ENCODE data around the gene IL16. TPM values are rescaled to one million over a fixed set of nuclear protein-coding genes. Genes with fewer than 3 reads are reported as not detected.
"Not testable (repeated sequence)": the region's sequence is repeated elsewhere in the genome, so short reads cannot be mapped to it uniquely, and the experiment has no call there.

IL16 gene
- total and polyA plus RNA-seq, 2 experiments from 2014 or later: 0.32 to 0.53 TPM

DNA sequence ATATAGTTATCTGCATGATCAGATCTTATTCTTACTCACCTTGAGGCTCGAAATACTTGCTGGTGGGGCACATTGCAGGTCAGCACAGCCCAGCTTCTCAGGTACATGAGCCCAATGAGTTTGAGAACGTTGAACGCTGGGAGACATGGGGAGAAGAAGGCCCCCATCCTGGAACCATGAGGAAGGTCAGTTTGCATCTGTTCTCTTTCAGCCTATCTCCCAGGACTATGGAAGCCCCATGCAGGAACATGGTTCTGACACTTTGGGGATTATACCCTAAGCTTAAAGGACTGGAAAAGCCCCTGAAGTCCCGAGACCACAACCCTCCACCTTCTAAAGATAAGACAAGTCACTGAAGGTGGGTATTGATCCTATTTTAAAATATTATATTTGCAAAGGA, 144.7 kb downstream of the IL16 start:
- 87 to 89% methylated on average over 4 of the region's 4 CpGs for WGBS, 2 experiments (ENCODE audit: low coverage in 1 of 2, low lambda C conversion rate in 2 of 2, missing lambda C conversion rate in 2 of 2)
- Histone ChIP-seq H3K27ac (no peak overlapping the region), H3K4me2 (ENCODE audit: unreplicated experiment) (no peak overlapping the region), H3K4me3 (no peak overlapping the region), H2AFZ (no peak overlapping the region), H4K20me1 (ENCODE audit: insufficient read depth) (no peaks in the 10 kb centered on the region), H3K79me2 (ENCODE audit: insufficient read depth) (no peaks in the 10 kb centered on the region), H3K27me3 (replicated peaks; ENCODE audit: insufficient read depth) (no peaks in the 10 kb centered on the region), H3F3A (ENCODE audit: insufficient read depth) (peaks cover 27% of the 10 kb centered on the region), H3K4me1 (ENCODE audit: insufficient read depth) (peaks cover 21% of the 10 kb centered on the region), H3K9ac (no peak overlapping the region), H3K36me3 (ENCODE audit: low read depth) (no peaks in the 10 kb centered on the region), H3K9me3 (ENCODE audit: low read depth) (no peaks in the 10 kb centered on the region), H3K9me2 (ENCODE audit: insufficient read depth) (no peaks in the 10 kb centered on the region)
- TF ChIP-seq EZH2phosphoT487 (IDR thresholded peaks at IDR 0.05; ENCODE audit: insufficient read depth, low read depth): no peak
- TF ChIP-seq EZH2 (IDR thresholded peaks at IDR 0.05; ENCODE audit: insufficient read depth, poor library complexity, severe bottlenecking): no peak
- no peak for DNase-seq
- in situ Hi-C loops (cut with MboI): no loop called here

DNA sequence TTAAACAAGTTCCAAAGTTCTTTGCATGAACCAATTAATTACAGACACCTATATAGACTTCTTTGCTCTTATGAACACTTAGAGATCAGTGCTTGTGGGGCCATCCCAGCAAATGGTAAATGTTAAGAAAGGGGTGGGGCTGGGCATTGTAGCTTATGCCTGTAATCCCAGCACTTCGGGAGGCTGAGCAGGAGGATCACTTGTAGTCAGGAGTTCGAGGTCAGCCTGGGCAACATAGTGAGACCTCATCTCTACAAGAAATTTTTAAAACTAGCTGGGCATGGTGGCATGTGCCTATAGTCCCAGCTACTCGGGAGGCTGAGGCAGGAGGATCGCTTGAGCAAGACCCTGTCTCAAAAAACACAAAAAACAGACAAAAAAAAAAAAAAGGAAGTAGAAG, 146.7 kb downstream of the IL16 start:
- peaks cover 13% of the 10 kb centered on the region for H3K4me1 ChIP-seq (ENCODE audit: insufficient read depth)
- H3K27ac ChIP-seq: no peak overlapping the region
- no peaks in the 10 kb centered on the region for H3K9me3 ChIP-seq (ENCODE audit: low read depth)
- no peak for TF ChIP-seq EZH2phosphoT487 (IDR thresholded peaks at IDR 0.05; ENCODE audit: insufficient read depth, low read depth)
- TF ChIP-seq EZH2 (IDR thresholded peaks at IDR 0.05; ENCODE audit: insufficient read depth, poor library complexity, severe bottlenecking): no peak
- peaks cover 9% of the 10 kb centered on the region; the same call in 1 of the 2 replicates for H3F3A ChIP-seq (ENCODE audit: insufficient read depth)
- no peaks in the 10 kb centered on the region for H3K27me3 ChIP-seq (replicated peaks; ENCODE audit: insufficient read depth)
- in situ Hi-C loops (cut with MboI): no loop called here
- no peak overlapping the region for H3K4me3 ChIP-seq
- no peak overlapping the region for H3K4me2 ChIP-seq (ENCODE audit: unreplicated experiment)
- no peaks in the 10 kb centered on the region for H4K20me1 ChIP-seq (ENCODE audit: insufficient read depth)
- WGBS, 2 experiments (ENCODE audit: low coverage in 1 of 2, low lambda C conversion rate in 2 of 2, missing lambda C conversion rate in 2 of 2): 71 to 79% methylated on average over 4 of the region's 4 CpGs
- DNase-seq: no peak
- no peaks in the 10 kb centered on the region for H3K9me2 ChIP-seq (ENCODE audit: insufficient read depth)
- no peaks in the 10 kb centered on the region for H3K36me3 ChIP-seq (ENCODE audit: low read depth)
- no peaks in the 10 kb centered on the region for H3K79me2 ChIP-seq (ENCODE audit: insufficient read depth)
- no peak overlapping the region for H2AFZ ChIP-seq
- no peak overlapping the region for H3K9ac ChIP-seq

DNA sequence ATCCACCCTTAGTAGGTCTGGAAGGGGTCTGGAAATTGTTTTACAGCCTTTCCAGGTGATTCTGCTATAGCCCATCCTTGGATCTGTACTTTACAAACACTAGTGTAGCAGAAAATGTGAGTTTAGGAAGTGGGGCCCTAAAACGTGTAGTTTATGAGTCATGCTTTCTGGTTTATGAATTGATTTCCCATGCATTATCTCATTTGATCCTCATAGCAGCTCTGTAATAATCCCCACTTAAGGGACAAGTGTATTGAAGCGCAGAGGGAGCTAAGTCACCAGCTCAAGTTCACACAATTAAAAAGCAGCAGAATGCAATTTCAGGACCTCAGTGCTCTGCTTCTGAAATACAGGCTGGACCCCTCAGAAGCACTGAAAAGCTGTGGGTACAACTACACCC, 149.9 kb downstream of the IL16 start:
- H3K4me1 ChIP-seq (ENCODE audit: insufficient read depth): no peaks in the 10 kb centered on the region
- no peaks in the 10 kb centered on the region for H3K27me3 ChIP-seq (replicated peaks; ENCODE audit: insufficient read depth)
- no peaks in the 10 kb centered on the region for H3K9me2 ChIP-seq (ENCODE audit: insufficient read depth)
- H3K27ac ChIP-seq: no peak overlapping the region
- H3F3A ChIP-seq (ENCODE audit: insufficient read depth): no peaks in the 10 kb centered on the region
- no peaks in the 10 kb centered on the region for H4K20me1 ChIP-seq (ENCODE audit: insufficient read depth)
- WGBS, 2 experiments (ENCODE audit: low coverage in 1 of 2, low lambda C conversion rate in 2 of 2, missing lambda C conversion rate in 2 of 2): 61 to 68% methylated on average over 2 of the region's 2 CpGs
- TF ChIP-seq EZH2 (IDR thresholded peaks at IDR 0.05; ENCODE audit: insufficient read depth, poor library complexity, severe bottlenecking): no peak
- no peak for TF ChIP-seq EZH2phosphoT487 (IDR thresholded peaks at IDR 0.05; ENCODE audit: insufficient read depth, low read depth)
- no peak overlapping the region for H2AFZ ChIP-seq
- in situ Hi-C loops (cut with MboI): no loop called here
- H3K79me2 ChIP-seq (ENCODE audit: insufficient read depth): no peaks in the 10 kb centered on the region
- no peak overlapping the region for H3K4me3 ChIP-seq
- DNase-seq: no peak
- H3K9me3 ChIP-seq (ENCODE audit: low read depth): no peaks in the 10 kb centered on the region
- H3K9ac ChIP-seq: no peak overlapping the region
- H3K4me2 ChIP-seq (ENCODE audit: unreplicated experiment): no peak overlapping the region
- H3K36me3 ChIP-seq (ENCODE audit: low read depth): no peaks in the 10 kb centered on the region

DNA sequence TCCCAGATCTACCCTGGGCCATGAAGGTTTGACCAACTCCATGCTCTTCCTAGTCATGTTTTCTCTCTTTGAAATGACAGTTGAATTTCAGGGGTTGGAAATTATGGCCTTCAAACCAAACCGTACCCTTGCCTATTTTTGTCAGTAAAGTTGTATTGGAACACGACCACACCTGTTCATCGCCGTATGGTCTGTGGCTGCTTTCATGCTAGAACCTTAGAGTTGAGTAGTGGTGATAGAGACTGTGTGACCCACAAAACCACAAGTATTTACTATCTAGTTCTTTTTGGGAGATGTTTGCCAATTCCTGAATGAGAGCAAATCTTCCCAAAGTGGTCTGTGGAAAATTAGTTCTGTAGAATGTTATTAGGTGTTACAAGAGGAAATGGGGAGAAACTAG, 151.2 kb downstream of the IL16 start:
- DNase-seq: no peak
- H3F3A ChIP-seq (ENCODE audit: insufficient read depth): no peaks in the 10 kb centered on the region

DNA sequence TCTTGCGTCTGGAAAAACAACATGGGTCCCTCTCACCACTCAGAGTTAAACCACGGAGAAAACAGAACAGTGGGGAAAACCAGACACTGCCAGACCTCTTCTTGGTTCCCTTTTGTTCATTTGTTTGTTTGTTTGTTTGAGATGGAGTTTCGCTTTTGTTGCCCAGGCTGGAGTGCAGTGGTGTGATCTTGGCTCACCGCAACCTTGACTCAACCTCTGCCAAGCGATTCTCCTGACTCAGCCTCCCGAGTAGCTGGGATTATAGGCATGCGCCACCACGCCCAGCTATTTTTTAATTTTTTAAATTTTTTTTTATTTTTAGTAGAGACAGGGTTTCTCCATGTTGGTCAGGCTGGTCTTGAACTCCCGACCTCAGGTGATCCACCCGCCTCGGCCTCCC, 152.0 kb downstream of the IL16 start:
- H3K9me2 ChIP-seq (ENCODE audit: insufficient read depth); H3K4me1 ChIP-seq (ENCODE audit: insufficient read depth); H3K27ac ChIP-seq; H3K36me3 ChIP-seq (ENCODE audit: low read depth); in situ Hi-C loops (cut with MboI); H2AFZ ChIP-seq; H3K9me3 ChIP-seq (ENCODE audit: low read depth); H3K27me3 ChIP-seq (replicated peaks; ENCODE audit: insufficient read depth); H3K79me2 ChIP-seq (ENCODE audit: insufficient read depth); H3K4me2 ChIP-seq (ENCODE audit: unreplicated experiment); H4K20me1 ChIP-seq (ENCODE audit: insufficient read depth); DNase-seq; H3K9ac ChIP-seq; H3F3A ChIP-seq (ENCODE audit: insufficient read depth); H3K4me3 ChIP-seq: not testable (repeated sequence)
- 85 to 88% methylated on average over 8 to 11 of the region's 11 CpGs for WGBS, 2 experiments (ENCODE audit: low coverage in 1 of 2, low lambda C conversion rate in 2 of 2, missing lambda C conversion rate in 2 of 2)

More for the DNA sequence above, 151.2 kb downstream of the IL16 start:
- Histone ChIP-seq H3K9ac (no peak overlapping the region), H3K9me3 (ENCODE audit: low read depth) (no peaks in the 10 kb centered on the region), H3K4me3 (no peak overlapping the region), H3K4me2 (ENCODE audit: unreplicated experiment) (no peak overlapping the region), H3K79me2 (ENCODE audit: insufficient read depth) (no peaks in the 10 kb centered on the region), H3K27me3 (replicated peaks; ENCODE audit: insufficient read depth) (no peaks in the 10 kb centered on the region), H2AFZ (no peak overlapping the region), H3K9me2 (ENCODE audit: insufficient read depth) (no peaks in the 10 kb centered on the region), H3K27ac (no peak overlapping the region), H4K20me1 (ENCODE audit: insufficient read depth) (no peaks in the 10 kb centered on the region), H3K4me1 (ENCODE audit: insufficient read depth) (no peaks in the 10 kb centered on the region), H3K36me3 (ENCODE audit: low read depth) (no peaks in the 10 kb centered on the region)
- in situ Hi-C loops (cut with MboI): no loop called here
- WGBS, 2 experiments (ENCODE audit: low coverage in 1 of 2, low lambda C conversion rate in 2 of 2, missing lambda C conversion rate in 2 of 2): 87 to 89% methylated on average over 4 of the region's 4 CpGs
- no peak for TF ChIP-seq EZH2 (IDR thresholded peaks at IDR 0.05; ENCODE audit: insufficient read depth, poor library complexity, severe bottlenecking)
- no peak for TF ChIP-seq EZH2phosphoT487 (IDR thresholded peaks at IDR 0.05; ENCODE audit: insufficient read depth, low read depth)
